Measurements from ENCODE around the gene SMIM7.

DNA sequence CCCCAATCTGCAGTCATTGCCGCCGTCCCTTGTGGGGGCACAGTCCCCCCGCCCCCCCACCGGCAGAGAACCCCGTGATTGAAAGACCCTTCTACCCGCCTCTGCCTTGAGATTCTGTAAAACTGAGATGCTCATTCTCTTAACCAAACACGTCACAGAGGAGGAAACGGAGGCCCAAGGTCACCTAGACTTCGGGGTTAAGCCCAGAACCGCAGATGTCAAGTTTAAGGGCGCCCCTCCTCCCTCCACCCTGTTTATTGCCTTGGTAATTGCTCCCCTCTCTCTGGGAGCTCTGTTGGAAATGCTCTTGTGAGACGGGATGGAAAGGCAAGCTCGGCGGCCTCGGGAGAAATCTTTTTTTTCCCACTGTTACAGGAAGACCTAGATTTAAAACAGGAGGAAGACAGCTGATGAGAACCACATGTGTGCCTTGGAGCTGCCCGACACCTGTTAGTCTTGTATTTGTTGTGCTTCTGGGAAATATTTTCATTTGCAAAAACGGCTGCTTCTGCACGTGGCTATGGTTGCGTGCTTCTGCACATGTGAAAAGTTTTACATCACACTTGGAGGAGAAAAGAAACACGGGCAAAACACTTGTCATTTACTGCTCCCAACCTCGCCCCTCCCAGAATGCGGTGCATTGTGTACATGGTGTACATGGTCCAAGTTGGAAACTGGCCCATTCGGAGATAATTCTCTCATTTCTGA lies 30.8 kb downstream of the SMIM7 start:
- TF ChIP-seq EZH2 (IDR thresholded peaks at IDR 0.05; ENCODE audit: insufficient read depth, poor library complexity, severe bottlenecking): no peak
- no peak for TF ChIP-seq EZH2phosphoT487 (IDR thresholded peaks at IDR 0.05; ENCODE audit: insufficient read depth, low read depth)

Measured in GM23248 (cell line).